HG03103 (cell line): ENCODE measurements around the gene AGAP9.
"Not testable (repeated sequence)": the region's sequence is repeated elsewhere in the genome, so short reads cannot be mapped to it uniquely, and the experiment has no call there.

Experiments
- ATAC-seq: cut with Tn5 transposase; IDR thresholded peaks from one replicate; pipeline ENCODE4 v1.9.1; 2021; ENCODE audit warnings: low read depth; ENCODE audit not compliant: unreplicated experiment

Gene AGAP9

DNA sequence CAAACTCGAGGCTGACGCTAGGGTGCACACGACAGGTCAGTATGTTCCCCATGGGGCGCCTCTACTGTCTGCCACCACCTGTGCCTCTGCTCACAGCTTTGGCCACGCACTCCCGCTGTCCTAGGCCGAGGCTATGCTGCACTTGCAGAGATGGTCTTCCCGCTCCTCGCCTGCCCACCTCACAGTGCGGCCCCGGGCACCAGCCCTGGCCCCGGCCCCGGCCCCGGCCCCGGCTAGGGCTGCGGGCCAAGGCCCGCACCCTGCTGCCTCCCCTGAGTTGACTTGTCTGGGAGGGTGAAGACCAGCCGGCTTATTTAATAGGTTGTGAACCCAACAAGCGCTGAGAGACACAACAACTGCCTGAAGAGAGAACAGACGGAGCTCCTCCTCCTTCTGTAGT is at the start of gene AGAP9:
Gene AGAP9 (minus strand): TSS at position 164 of the 400 bp plus-strand sequence. CDS start 112 bp downstream, at position 52.
- ATAC-seq = not testable (repeated sequence)

DNA sequence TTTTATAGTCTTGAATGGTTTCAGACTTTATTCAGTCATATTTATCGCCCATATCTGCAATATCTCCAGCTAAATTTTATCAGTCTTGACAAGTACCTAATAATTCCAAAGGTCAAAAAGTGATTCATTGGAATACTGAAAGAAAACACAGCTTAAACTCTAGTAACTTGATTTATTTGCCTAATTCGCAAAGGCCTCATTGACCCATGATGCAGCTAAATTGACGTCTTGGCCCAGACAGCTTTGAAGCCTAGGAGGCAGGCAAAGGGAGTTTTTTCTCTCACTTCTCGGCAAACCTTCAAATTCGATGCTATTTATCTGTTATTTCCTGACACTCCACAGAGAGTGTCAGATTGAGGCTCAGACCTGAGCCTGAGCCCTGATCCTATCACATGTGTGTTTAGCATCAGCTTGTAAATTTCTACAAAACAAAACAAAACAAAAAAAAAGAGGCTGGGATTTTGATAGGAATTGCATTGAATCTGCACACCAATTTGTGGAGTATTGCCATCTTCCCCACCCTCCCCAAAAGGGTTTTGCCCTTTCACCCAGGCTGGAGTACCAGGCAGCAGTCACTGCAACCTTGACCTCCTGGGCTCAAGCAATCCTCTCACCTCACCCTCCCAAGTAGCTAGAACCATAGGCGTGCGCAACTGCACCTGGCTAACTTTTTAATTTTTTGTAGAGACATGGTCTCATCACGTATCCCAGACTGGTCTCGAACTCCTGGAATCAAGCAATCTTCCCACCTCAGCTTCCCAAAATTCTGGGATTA is 47.9 kb upstream of the AGAP9 start:
- ATAC-seq = not testable (repeated sequence)

GRCh38 chr10:47566757-47567156 is 43.3 kb upstream of the AGAP9 start:
- ATAC-seq = not testable (repeated sequence)

- not testable (repeated sequence) for ATAC-seq
These were observed 42.8 kb upstream of the AGAP9 start for GRCh38 chr10:47566108-47566699.

- ATAC-seq = not testable (repeated sequence)
These were observed 42.1 kb upstream of the AGAP9 start for GRCh38 chr10:47565517-47565920.

- ATAC-seq = not testable (repeated sequence)
These were observed 41.5 kb upstream of the AGAP9 start for GRCh38 chr10:47564953-47565352.

GRCh38 chr10:47564318-47564717 is 40.9 kb upstream of the AGAP9 start:
- ATAC-seq = not testable (repeated sequence)

DNA sequence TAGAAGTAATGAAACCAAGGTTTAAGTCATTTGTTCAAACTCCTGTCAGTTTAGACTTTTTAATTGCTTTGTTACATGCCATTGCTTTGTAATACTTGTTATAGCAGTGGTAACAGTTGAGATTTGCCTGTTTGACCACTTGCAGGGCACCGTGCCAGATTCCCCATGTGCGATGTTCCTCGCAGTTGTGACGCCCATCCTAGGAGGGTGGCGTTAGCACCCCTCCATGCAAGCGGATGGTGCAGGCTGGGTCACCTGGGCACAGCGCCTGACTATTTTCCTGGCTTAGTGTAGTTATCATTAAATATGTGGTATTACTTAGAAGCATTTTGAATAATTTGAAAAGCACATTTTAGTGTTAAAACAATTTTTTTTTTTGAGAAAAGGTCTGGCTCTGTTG is 37.0 kb upstream of the AGAP9 start:
- ATAC-seq = not testable (repeated sequence)

DNA sequence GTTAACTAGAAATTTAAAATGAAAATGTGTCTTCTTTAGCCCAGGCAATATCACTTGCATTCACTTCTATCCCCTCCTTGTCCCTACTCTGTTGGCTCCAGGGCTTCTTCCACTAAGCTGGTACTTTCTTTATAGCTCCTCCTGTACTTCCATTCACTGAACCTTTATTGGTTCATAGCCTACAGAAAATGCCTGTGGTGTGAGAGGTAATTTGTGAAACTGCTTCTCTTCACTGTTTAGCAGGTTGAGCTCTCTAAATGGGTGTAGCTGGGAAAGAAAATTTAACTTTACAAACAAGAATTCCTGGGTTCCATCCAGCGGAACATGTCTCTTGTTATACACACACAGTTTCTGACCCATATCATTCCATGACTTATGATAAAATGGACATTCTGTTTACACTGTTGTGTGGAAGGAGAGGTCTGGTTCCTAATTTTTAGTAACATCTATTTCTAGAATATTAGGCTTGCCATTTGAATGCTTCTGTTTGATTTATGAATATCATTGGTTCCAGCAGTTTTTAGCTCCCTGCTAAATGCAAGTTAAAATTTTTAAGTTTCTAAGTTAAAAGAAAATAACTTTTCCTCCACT is 36.4 kb upstream of the AGAP9 start:
- not testable (repeated sequence) for ATAC-seq

DNA sequence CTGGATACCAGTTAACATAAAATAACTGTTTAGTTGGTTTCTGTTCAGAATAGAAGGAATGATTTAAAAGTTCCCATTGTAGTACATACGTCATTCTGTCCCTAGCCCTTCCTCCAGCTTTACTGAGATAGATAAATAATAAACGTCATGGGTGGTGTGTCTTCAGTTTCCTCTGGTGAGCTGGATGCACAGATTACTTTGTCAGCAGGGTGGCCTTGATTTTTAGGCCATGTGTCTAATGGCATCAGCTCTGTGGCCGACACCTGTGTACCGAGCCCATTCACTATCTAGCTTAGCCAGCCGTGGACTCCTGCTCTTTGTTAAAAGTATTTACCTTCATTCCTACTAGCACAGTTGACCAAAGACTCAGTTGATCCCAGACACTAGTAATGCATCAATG is 34.7 kb upstream of the AGAP9 start:
- ATAC-seq = not testable (repeated sequence)

DNA sequence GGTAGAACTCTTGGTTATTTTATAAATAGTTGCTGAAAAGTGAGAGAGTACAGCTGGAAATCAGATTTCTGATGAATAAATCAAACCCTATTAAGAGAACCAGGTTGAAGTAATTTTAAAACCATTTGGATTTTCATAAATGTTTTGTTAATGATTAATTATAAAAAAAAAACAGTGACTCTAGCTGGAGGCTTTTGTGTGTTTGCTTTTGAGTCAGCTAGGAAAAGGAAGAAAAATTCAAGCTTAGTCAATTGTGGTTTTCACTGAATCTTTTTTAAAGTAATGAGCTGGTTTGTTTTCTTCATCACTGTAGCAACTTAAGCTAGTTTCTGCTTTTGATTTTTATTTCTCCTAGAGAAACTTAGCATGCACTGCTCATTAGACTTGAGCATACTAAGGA is 34.2 kb upstream of the AGAP9 start:
- not testable (repeated sequence) for ATAC-seq

DNA sequence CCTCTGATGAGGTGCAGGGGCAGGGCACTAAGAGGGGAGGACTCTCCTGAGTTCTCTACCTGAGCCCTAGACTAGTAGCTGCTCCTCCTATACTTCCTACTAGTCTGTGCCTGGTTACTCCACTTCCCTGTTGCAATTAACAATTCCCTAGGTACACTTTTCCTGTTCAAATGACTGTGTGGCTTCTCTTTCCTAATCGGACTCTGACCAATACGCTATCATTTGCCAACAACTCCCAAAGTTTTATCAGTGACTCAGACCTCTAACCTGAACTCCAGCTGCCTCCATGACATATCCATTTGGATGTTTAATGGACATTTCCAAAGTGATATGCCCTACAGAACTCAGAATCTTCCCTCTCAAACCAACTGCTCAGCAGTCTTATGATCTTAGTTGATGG is 31.9 kb upstream of the AGAP9 start:
- ATAC-seq = not testable (repeated sequence)

GRCh38 chr10:47554552-47554951 is 31.1 kb upstream of the AGAP9 start:
- ATAC-seq = not testable (repeated sequence)

DNA sequence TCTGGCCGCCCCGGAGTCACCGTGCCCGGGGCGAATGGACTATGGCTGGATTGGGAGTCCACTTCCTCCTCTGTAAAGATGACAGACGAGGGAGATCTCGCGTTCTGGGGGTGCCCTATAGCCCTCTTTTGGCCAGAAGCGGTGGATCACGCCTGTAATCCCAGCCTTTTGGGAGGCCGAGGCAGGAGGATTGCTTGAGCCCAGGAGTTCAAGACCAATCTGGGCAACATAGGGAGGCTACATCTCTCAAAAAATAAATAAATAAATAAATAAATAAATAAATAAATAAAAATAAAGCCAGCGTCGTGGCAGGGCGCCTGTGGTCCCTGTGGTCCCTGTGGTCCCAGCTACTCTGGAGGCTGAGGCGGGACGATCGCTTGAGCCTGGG is 30.4 kb upstream of the AGAP9 start:
- not testable (repeated sequence) for ATAC-seq

GRCh38 chr10:47553214-47553859 is 29.9 kb upstream of the AGAP9 start:
- ATAC-seq = peak; percentile 85

GRCh38 chr10:47552719-47553118 is 29.3 kb upstream of the AGAP9 start:
- ATAC-seq = peak; percentile 47

DNA sequence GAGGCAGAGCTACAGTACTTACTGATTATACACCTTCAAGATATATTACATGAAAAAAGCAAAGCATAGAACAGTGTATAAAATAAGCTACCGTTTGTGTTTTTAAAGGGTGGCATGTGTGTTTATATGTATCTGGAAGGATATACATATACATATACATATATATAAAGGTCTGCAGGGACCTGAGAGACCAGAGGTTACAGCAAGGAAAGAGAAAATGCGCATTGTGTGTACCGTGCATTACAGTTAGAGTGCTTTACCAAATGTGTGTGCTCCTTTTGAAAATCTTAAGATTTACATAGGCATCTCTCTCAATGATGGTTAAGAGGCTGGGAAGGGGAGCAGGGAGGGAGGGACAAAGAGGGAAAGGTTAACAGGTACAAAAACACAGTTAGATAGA is 23.8 kb upstream of the AGAP9 start:
- ATAC-seq = not testable (repeated sequence)

- ATAC-seq = not testable (repeated sequence)
These were observed 13.0 kb upstream of the AGAP9 start for GRCh38 chr10:47536430-47536829.

GRCh38 chr10:47502313-47502712 is 21.1 kb downstream of the AGAP9 start:
- not testable (repeated sequence) for ATAC-seq

DNA sequence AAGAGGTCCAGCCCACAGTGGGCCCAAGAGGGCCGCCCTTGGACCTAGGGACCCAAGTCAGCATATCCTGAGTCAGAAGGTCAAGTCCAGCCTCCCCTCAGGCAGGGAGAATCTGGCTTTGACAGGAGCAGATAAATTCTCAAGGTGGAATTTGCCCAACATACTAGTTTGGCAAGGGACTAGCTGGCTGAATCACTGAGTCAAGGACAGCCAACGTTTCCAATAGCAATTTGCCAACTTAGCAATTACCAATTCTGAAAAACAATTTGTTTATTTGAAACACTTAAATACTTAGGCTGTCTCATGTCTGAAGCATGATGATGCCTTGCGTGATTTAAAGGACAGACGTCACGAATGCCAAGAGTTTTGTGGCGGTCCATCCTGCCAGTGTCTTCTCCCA is 29.2 kb downstream of the AGAP9 start:
- ATAC-seq = not testable (repeated sequence)

DNA sequence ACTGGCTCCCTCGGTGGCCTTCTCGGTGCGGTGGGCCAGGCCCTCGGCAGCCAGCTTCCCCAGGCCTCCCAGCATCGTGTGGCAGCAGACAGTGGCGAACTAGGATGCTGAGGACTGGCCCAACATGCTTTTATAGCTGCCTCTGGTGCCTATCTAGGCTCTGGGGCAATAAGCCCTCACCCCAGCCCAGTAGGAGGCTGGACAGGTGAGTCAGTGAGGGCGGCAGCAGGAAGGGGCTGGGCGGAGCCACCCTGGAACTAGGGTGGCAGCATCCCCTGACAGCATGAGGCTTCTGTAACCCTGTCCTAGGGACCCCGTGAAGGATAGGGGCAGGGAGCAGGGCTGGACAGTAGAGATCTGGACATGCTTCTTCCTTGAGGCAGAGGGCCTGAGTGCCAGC is 31.8 kb downstream of the AGAP9 start, which contains the start of gene FAM25G:
Gene FAM25G (minus strand): TSS at position 101 of the 400 bp plus-strand sequence. CDS start 26 bp downstream, at position 75.
- not testable (repeated sequence) for ATAC-seq
